SW480 (cell line): ENCODE results near the gene GRAPL.
"Not testable (repeated sequence)": the region's sequence is repeated elsewhere in the genome, so short reads cannot be mapped to it uniquely, and the experiment has no call there.

Experiments used
- DNase-seq: peaks from one replicate; pipeline ENCODE4 v3.0.0-alpha.2; 2016; ENCODE audit warnings: low spot score

GRAPL gene

GRCh38 chr17:19127148-19127980 lies at the start of gene GRAPL:
Gene GRAPL (plus strand): TSS chr17:19127589. CDS start chr17:19127620, 31 bp downstream.
- not testable (repeated sequence) for DNase-seq

DNA sequence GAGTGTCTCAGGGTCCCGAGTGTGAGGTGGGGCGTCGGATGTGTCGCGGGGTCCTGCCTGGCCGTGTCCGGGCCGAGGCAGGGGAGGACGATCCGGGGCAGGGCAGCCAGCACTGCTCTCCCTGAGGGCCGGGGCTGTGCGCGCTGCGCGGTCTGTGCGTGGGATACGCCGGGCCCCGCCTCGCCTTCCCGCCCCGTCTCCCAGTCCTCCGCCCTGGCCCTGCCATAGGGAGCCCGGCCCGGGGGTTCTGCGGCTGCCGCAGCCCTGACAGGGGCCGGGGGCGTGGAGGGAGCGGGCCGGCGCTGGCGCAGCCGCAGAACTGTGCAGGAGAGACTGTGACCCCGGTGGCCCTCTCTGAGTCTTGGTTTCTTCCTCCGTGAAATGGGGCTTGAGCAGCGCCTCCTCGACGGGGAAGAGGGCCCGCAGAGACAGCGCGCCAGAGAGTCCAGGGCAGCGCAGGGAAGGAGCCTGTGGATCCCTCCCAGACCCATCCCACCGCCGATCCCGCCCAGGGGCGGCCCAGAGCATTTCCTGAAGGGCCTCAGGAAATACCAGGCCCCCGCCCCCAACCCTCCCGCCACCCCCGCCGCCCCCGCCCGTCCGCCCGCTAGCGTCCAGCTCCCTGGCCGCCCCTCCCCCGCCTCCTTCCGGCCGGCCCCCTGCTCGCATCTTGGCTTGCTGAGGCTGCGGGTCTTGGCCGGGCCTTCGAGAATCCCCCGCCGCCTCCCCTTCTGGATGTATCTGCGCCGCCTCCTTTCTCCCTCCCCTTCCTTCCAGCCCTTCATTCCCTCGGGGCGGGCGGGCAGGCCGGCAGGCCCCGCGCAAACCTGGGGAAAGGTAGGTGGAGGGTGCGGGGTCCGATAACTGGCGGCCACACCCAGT lies 38.3 kb upstream of the GRAPL start:
- not testable (repeated sequence) for DNase-seq

- not testable (repeated sequence) for DNase-seq
Observed at GRCh38 chr17:19090058-19090772, 37.2 kb upstream of the GRAPL start.

DNA sequence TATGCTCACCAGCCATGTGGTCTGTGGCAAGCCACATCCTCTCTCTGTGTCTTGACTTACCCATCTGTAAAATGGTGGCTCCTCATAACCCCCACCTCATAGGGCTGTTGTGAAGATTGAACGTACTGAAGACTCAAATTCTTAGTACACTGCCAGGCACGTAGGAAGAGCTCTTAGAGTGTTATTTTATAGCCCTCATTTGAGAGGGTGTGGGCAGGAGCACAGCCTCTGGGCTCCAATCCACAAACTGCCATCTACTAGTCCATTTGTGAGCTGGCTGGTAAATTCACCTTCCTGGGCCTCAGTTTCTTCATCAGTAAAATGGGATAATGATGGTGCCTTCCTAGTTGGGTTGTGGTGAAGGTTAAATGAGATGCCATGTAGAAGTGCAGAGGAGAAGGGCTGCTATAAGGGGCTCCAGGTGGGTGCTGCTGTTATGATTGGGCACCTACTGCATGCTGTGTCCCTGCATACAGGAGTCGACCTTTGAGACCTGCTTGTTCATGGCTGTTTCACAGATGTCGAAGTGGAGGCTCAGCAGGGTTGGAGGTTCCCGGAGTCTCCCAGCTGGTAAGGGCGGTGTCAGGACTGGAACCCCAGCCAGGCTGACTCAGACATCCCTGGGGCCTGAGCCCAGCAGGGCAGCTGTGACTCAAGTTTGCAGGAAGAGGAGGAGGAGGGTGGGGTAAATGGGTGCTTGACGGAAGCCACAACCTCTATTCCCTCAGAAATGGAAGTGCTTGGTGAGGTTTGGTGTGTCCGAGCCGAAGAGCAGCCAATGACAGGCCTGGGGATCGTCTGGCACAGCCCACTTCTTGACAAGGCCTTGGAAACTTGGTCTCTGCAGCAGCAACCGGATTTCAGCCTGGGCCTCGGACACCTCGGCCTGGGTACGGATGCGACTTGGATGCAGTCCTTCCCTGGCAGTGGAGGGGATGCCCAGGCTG lies 34.4 kb upstream of the GRAPL start:
- not testable (repeated sequence) for DNase-seq

- not testable (repeated sequence) for DNase-seq
Observed at GRCh38 chr17:19093684-19094438, 33.5 kb upstream of the GRAPL start.

DNA sequence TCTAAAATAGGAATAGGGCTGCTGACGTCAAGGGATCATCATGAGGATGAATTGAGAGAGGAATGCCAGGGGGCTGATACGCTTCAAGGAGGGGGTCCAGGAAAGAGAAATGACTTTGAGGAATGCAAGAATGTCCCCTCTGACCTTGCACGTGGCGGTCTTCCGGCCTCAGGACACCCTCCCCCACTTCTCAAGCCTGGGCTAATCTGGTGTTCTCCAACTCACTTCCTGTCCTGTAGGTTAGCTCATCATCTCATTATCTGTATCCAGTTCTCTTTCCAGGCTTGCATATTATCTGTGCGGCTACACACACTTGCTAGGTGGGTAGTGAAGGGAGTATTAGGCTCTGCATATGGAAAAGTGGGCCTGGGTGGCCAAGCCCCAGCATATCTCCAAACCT lies 18.9 kb upstream of the GRAPL start:
- DNase-seq, result not testable (repeated sequence)

DNA sequence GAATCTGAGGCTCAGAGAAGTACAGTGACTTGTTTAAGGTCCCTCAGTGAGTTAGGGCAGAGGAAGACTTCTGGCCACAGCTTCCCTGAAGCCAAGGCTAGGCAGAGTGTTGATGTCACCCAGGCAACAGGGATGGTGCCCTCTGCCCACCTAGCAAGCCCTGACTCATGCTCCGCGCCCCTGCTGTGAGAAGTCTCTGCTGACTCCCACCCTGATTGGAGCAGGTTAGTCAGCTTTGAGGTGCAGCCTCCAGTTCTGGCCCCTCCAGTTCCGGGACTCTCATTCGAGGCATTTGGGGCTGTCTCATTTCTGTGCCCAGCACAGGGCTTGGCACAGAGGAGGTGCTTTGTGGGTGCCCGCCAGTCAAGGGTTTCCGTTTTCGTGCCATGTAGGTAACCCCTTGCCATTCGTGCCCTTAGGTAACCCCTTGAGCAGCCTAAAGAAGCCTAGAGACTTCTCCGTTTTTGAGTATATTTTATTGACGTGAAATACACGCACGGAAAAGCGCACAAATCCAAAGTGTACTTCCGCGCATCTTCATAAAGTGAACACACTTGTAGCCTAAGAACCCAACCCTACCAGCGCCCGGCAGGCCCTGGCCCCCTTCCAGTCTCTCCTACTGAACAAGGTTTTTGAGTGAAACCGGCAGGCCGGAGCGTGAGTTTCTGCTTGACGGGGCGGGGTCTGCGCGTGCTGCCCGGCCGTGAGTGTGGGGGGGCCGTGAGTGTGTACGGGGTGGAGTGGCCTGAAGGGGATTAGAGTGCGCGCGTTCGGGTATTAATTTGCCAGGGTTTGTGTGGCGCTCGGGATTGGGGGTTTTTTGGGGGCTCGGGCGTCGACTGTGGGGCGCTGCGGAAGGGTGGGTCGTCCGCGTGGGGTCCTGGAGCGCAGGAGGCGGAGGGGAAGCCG lies 16.9 kb upstream of the GRAPL start:
- DNase-seq, result not testable (repeated sequence)

- DNase-seq, result peak; percentile 7
Observed at GRCh38 chr17:19111111-19111711, 16.2 kb upstream of the GRAPL start.

GRCh38 chr17:19111801-19112458 lies 15.5 kb upstream of the GRAPL start:
- DNase-seq, result peak; percentile 44

GRCh38 chr17:19112459-19112826 lies 14.9 kb upstream of the GRAPL start:
- peak; percentile 1 for DNase-seq

- DNase-seq, result not testable (repeated sequence)
Observed at GRCh38 chr17:19118695-19119094, 8.7 kb upstream of the GRAPL start.

DNA sequence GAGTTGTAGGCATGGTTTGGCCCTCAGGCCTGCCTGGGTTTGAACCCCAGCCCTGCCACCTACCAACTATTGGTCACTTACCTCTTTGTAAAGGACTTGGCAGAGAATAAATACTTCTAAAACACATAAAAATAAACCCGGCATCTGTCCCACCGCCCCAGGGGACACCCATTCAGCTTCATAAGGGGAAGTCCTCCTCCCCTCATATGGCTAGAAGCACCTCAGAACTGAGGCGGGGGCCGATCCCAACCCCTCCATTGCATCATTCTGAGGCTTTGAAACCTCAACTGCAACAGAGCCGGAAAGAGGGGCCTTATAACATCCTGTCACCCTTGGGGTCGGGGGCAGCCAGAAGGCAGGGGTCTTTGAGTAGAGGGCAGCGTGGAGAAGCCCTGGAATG lies 2.1 kb upstream of the GRAPL start:
- DNase-seq, result not testable (repeated sequence)

DNA sequence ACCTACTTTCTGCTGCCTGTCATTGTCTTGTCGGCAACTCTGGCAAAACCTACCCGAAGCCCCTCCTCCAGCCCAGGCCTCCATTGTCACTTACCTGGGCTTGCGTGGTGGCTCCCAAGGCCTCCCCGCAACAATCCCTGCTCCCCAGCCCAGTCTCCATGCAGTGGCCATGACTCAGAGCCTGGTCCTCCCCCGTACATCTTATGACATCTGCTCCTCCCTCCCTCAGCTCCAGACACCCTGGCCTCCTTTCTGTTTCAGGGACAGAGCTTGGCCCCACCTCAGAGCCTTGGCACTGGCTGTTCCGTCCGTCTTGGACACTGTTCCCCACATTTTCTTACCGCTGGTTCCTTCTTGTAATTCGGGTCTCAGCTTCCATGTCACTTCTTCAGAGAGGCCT lies 2.1 kb downstream of the GRAPL start:
- DNase-seq, result not testable (repeated sequence)

GRCh38 chr17:19131108-19131507 lies 3.7 kb downstream of the GRAPL start:
- DNase-seq, result not testable (repeated sequence)

DNA sequence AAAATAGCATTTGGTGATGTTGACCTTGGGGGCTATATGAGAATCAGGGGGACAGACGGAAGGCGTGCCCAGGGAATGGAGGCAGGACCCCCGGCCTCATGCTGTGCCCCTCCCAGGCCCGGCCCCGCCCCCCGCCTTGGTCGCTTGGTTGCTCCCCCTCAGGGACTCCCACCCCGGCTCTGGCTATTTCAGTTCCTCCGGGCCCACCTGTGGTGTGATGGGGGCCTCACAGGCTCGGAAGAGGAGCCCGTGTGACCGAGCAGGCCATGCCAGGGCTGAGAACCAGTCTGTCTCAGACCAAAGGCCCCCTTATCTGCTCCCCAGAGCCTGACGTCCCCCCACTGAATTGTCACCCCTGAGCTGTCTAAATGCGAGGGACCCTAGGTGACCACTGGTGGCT lies 4.4 kb downstream of the GRAPL start:
- DNase-seq, result not testable (repeated sequence)

GRCh38 chr17:19133793-19134192 lies 6.4 kb downstream of the GRAPL start:
- DNase-seq, result not testable (repeated sequence)

DNA sequence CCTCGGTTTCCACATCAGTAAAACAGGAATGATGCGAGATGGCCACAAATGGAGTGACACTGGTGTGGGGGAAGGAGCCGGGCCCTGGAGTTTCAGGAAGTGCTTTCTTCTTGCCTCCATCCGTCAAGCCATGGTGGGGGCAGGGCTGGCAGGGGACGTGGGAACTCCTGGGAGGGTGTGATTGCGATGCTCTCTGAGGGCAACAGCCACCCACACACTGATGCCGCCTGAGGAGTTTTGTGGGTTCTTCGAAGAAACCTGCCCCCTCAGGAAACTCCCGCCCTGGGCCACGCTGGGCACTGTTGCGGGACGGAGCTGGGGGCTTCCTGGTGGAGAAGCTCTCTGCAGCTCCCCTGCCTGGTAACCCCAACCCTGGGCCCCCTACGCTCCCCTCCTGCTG lies 8.0 kb downstream of the GRAPL start:
- DNase-seq, result not testable (repeated sequence)

GRCh38 chr17:19136138-19136537 lies 8.7 kb downstream of the GRAPL start:
- not testable (repeated sequence) for DNase-seq
